ENCODE data around the gene MRM2.
"Not testable (repeated sequence)": the region's sequence is repeated elsewhere in the genome, so short reads cannot be mapped to it uniquely, and the experiment has no call there.

- TF ChIP-seq CTCF (conservative IDR thresholded peaks at IDR 0.05; ENCODE audit: low read length); EZH2phosphoT487 (IDR thresholded peaks at IDR 0.05; ENCODE audit: borderline replicate concordance, low read depth, low read length): not testable (repeated sequence)
Observed at GRCh38 chr7:2269089-2269990, 27.3 kb upstream of the MRM2 start.

Data from OCI-LY7 (cell line).